Hepatocyte (in vitro differentiated cells): Measurements from ENCODE around the gene MS4A15. TPM values are rescaled to one million over a fixed set of nuclear protein-coding genes. Genes with fewer than 3 reads are reported as not detected.

Source experiments
- DNase-seq: peaks from one replicate; pipeline ENCODE4 v3.0.0-alpha.2; 2016; ENCODE audit warnings: low spot score
- H2AFZ ChIP-seq: fragments of 200-600 bp; sonication (generic); 2 replicates; pipeline ENCODE4 v1.6.0; 2016; ENCODE audit warnings: antibody characterized with exemption, mild to moderate bottlenecking
- H3K27ac ChIP-seq: fragments of 200-600 bp; sonication (generic); 2 replicates; pipeline ENCODE4 v1.5.1; 2016; ENCODE audit warnings: mild to moderate bottlenecking
- H3K27me3 ChIP-seq: fragments of 200-600 bp; sonication (generic); 2 replicates; pipeline ENCODE4 v1.6.1; 2016
- H3K36me3 ChIP-seq: fragments of 200-600 bp; sonication (generic); replicated peaks from 2 replicates; pipeline ENCODE4 v1.5.1; 2016; ENCODE audit warnings: low read depth; ENCODE audit not compliant: insufficient read depth
- H3K4me1 ChIP-seq: fragments of 200-600 bp; sonication (generic); 2 replicates; pipeline ENCODE4 v1.5.1; 2016; ENCODE audit warnings: mild to moderate bottlenecking, moderate library complexity; ENCODE audit not compliant: insufficient read depth
- H3K4me2 ChIP-seq: fragments of 200-600 bp; sonication (generic); 2 replicates; pipeline ENCODE4 v1.6.0; 2016
- H3K4me3 ChIP-seq: fragments of 200-600 bp; sonication (generic); 2 replicates; pipeline ENCODE4 v1.5.1; 2016; ENCODE audit warnings: mild to moderate bottlenecking
- H3K79me2 ChIP-seq: fragments of 200-600 bp; sonication (generic); 2 replicates; pipeline ENCODE4 v1.6.0; 2017; ENCODE audit warnings: mild to moderate bottlenecking
- H3K9me2 ChIP-seq: fragments of 200-600 bp; sonication (generic); replicated peaks from 2 replicates; pipeline ENCODE4 v1.6.0; 2017; ENCODE audit warnings: mild to moderate bottlenecking; ENCODE audit not compliant: insufficient read depth
- H3K9me3 ChIP-seq: fragments of 200-600 bp; sonication (generic); 2 replicates; pipeline ENCODE4 v1.5.1; 2016; ENCODE audit warnings: low read depth, mild to moderate bottlenecking
- H4K20me1 ChIP-seq: fragments of 200-600 bp; sonication (generic); 2 replicates; pipeline ENCODE4 v1.6.0; 2016; ENCODE audit warnings: mild to moderate bottlenecking; ENCODE audit not compliant: insufficient read depth, poor library complexity, severe bottlenecking
- EZH2 ChIP-seq: fragments of 200-600 bp; sonication (generic); IDR thresholded peaks from 2 replicates; pipeline ENCODE4 v1.6.1; 2016; ENCODE audit warnings: antibody characterized with exemption, mild to moderate bottlenecking, borderline replicate concordance
- EZH2phosphoT487 ChIP-seq: fragments of 200-600 bp; sonication (generic); IDR thresholded peaks from one replicate; pipeline ENCODE4 v1.6.1; 2018; ENCODE audit warnings: antibody characterized with exemption, mild to moderate bottlenecking, low read depth, moderate library complexity; ENCODE audit not compliant: unreplicated experiment, severe bottlenecking
- WGBS: methylation state at CpG from one replicate; pipeline ENCODE4 v1.1.6; 2016; ENCODE audit warnings: low lambda C conversion rate; ENCODE audit errors: missing lambda C conversion rate; 5-methylcytosine and 5-hydroxymethylcytosine counted together
- polyA plus RNA-seq: library from polyadenylated mRNA; unstranded; fragments of >200 nt; fragmentation: Nextera tagmentation; extraction: Ambion mirVana; gene quantifications from 2 replicates; pipeline ENCODE4 v1.2.1, GENCODE V29; 2016
- total RNA-seq: library from RNA; depleted of rRNA; stranded (reverse); fragments of >200 nt; gene quantifications from 2 replicates; pipeline ENCODE4 v1.2.3, GENCODE V29; 2014
- TF ChIP-seq, protein P1 (sequence below): fragments of 200-600 bp; sonication (generic); IDR thresholded peaks from 2 replicates; pipeline ENCODE4 v1.5.1; 2016; ENCODE audit warnings: antibody characterized with exemption, mild to moderate bottlenecking; ENCODE audit not compliant: poor library complexity

The MS4A15 gene
- total and polyA plus RNA-seq, 2 experiments from 2014 or later: 1.1 to 4.3 TPM

DNA sequence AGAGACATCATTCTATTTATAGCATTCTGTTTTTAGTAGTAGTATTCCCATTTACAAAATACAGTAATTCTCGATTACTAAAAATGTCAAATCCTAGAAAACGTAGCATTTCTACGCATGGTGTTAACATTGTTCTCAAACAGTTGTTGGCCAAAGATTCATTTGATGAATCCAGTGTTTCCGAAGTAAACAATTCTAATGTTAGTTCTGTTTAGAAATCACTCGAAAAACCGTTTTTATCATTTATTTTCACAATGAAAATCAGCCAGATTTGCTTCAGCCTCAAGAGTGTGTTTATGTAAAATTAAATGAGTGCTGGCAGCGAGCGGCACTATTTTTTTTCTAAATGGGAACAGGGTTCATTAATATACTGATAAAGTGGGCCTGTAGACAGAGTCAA, 25.1 kb upstream of the MS4A15 start:
- Histone ChIP-seq H2AFZ (no peak overlapping the region), H3K4me3 (no peak overlapping the region), H3K4me1 (no peaks in the 10 kb centered on the region), H3K27me3 (no peaks in the 10 kb centered on the region), H3K9me2 (no peaks in the 10 kb centered on the region), H4K20me1 (no peaks in the 10 kb centered on the region), H3K9me3 (no peaks in the 10 kb centered on the region), H3K27ac (no peak overlapping the region), H3K36me3 (no peaks in the 10 kb centered on the region), H3K79me2 (no peaks in the 10 kb centered on the region), H3K4me2 (no peak overlapping the region)
- no peak for DNase-seq
- TF ChIP-seq, protein P1, sequence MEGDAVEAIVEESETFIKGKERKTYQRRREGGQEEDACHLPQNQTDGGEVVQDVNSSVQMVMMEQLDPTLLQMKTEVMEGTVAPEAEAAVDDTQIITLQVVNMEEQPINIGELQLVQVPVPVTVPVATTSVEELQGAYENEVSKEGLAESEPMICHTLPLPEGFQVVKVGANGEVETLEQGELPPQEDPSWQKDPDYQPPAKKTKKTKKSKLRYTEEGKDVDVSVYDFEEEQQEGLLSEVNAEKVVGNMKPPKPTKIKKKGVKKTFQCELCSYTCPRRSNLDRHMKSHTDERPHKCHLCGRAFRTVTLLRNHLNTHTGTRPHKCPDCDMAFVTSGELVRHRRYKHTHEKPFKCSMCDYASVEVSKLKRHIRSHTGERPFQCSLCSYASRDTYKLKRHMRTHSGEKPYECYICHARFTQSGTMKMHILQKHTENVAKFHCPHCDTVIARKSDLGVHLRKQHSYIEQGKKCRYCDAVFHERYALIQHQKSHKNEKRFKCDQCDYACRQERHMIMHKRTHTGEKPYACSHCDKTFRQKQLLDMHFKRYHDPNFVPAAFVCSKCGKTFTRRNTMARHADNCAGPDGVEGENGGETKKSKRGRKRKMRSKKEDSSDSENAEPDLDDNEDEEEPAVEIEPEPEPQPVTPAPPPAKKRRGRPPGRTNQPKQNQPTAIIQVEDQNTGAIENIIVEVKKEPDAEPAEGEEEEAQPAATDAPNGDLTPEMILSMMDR: no peak
- no peak for TF ChIP-seq EZH2phosphoT487
- no peak for TF ChIP-seq EZH2
- WGBS: 84% methylated on average over 8 of the region's 8 CpGs

DNA sequence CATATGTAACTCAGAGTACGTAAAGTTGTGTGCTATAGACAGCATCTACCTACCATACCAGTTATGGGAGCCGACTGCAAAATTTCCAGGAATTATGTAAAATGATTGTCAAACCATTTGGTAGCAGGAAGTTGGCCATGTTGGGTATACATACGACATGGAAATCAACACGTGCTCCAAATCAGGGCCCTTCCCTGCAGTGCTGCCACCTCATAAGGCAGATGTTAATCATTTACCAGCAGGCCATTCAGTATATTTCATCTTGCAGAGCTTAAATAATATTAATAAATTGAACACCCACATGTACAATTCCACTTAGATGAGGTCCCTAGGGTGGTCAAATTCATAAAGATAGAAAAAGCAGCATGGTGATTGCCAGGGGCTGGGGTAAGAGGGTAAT, 22.4 kb upstream of the MS4A15 start:
- H3K27ac ChIP-seq: no peak overlapping the region
- H3K4me2 ChIP-seq: no peak overlapping the region
- H3K9me2 ChIP-seq: no peaks in the 10 kb centered on the region
- H3K36me3 ChIP-seq: no peaks in the 10 kb centered on the region
- no peaks in the 10 kb centered on the region for H3K79me2 ChIP-seq
- no peaks in the 10 kb centered on the region for H3K27me3 ChIP-seq
- TF ChIP-seq, protein P1: no peak
- TF ChIP-seq EZH2 (no peak), EZH2phosphoT487 (no peak)
- H3K4me1 ChIP-seq: no peaks in the 10 kb centered on the region
- no peaks in the 10 kb centered on the region for H4K20me1 ChIP-seq
- no peak for DNase-seq
- no peak overlapping the region for H2AFZ ChIP-seq
- H3K9me3 ChIP-seq: no peaks in the 10 kb centered on the region
- no peak overlapping the region for H3K4me3 ChIP-seq
- WGBS: 66% methylated on average over 4 of the region's 4 CpGs

DNA sequence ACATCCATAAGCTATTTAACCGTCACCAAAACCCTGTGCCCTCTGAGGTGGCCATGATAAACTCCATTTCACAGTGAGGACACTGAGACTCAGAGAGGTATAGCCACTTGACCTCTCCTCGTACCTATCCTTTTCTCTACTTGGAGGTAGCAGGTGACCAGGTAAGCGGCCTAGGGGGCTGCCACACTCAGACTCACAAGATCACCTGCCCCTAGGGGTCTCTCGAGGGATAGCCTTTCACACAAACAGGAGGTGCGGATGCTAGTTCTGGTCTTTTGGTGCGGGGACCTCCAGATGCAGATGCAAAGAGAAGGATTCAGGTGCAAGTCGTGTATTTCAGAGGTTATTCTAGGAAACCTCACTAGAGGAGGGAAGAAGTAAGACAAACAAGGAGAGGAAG, 17.6 kb upstream of the MS4A15 start:
- no peak for DNase-seq
- no peaks in the 10 kb centered on the region for H3K27me3 ChIP-seq
- no peaks in the 10 kb centered on the region for H3K9me2 ChIP-seq
- WGBS: 77% methylated on average over 7 of the region's 7 CpGs
- no peaks in the 10 kb centered on the region for H3K79me2 ChIP-seq
- no peak overlapping the region for H3K4me3 ChIP-seq
- no peak overlapping the region for H3K4me2 ChIP-seq
- H4K20me1 ChIP-seq: no peaks in the 10 kb centered on the region
- no peak overlapping the region for H2AFZ ChIP-seq
- no peaks in the 10 kb centered on the region for H3K4me1 ChIP-seq
- no peaks in the 10 kb centered on the region for H3K36me3 ChIP-seq
- no peak overlapping the region for H3K27ac ChIP-seq
- no peaks in the 10 kb centered on the region for H3K9me3 ChIP-seq
- TF ChIP-seq, protein P1: no peak
- no peak for TF ChIP-seq EZH2phosphoT487
- no peak for TF ChIP-seq EZH2

DNA sequence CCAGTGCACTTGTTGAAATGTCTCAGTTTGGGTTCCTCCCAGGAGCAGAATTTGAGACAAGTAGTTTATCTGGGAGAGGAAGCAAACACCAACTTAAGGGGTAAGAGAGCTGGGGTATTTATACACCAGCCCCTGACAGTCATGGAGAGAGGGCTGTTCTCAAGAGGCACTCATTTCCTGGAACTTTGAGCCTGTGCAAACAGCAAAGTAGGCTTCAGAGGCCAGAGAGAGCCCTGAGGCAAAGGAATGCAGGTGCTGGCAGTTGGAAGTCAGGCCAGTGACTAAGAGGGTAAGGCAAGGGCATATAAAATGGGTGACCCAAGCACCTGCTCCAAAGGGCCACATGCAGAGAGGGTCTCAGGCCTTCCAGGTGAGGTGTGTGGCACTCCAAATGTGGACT, 16.1 kb upstream of the MS4A15 start:
- TF ChIP-seq EZH2phosphoT487 (no peak), EZH2 (no peak)
- TF ChIP-seq, protein P1: no peak
- Histone ChIP-seq H4K20me1 (no peaks in the 10 kb centered on the region), H2AFZ (no peak overlapping the region), H3K4me2 (no peak overlapping the region), H3K4me3 (no peak overlapping the region), H3K9me2 (no peaks in the 10 kb centered on the region), H3K27me3 (no peaks in the 10 kb centered on the region), H3K4me1 (no peaks in the 10 kb centered on the region), H3K36me3 (no peaks in the 10 kb centered on the region), H3K9me3 (no peaks in the 10 kb centered on the region), H3K79me2 (no peaks in the 10 kb centered on the region), H3K27ac (no peak overlapping the region)
- no peak for DNase-seq
